ENCODE measurements around the gene SLC25A42.

DNA sequence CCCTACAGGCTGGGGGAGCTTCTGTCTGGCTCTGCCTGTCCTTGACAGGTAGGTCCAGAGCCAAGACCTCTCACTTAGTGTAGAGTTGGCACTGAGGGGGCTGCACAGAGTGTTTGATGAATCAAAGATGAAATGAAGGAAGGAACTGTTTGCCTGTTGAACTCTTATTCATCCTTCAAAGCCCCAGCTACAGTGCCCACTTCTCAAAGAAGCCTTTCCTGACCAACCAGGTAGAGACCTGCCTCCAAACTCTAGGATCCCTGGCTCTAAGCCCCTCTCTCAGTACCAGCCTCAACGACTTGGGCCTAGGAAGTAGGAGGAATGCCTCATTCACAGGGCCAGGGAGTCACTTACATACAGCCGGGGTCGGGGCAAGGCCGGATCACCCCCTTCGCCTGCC is 83.5 kb downstream of the SLC25A42 start:
- TF ChIP-seq, protein P1, sequence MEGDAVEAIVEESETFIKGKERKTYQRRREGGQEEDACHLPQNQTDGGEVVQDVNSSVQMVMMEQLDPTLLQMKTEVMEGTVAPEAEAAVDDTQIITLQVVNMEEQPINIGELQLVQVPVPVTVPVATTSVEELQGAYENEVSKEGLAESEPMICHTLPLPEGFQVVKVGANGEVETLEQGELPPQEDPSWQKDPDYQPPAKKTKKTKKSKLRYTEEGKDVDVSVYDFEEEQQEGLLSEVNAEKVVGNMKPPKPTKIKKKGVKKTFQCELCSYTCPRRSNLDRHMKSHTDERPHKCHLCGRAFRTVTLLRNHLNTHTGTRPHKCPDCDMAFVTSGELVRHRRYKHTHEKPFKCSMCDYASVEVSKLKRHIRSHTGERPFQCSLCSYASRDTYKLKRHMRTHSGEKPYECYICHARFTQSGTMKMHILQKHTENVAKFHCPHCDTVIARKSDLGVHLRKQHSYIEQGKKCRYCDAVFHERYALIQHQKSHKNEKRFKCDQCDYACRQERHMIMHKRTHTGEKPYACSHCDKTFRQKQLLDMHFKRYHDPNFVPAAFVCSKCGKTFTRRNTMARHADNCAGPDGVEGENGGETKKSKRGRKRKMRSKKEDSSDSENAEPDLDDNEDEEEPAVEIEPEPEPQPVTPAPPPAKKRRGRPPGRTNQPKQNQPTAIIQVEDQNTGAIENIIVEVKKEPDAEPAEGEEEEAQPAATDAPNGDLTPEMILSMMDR (IDR thresholded peaks at IDR 0.05) = no peak
- TF ChIP-seq POLR2AphosphoS5 (IDR thresholded peaks at IDR 0.05) = no peak
